SIG-M5 (cell line): ENCODE data around the gene CCL26.
"Not testable (repeated sequence)": the region's sequence is repeated elsewhere in the genome, so short reads cannot be mapped to it uniquely, and the experiment has no call there.

ENCODE experiments used
- DNase-seq: peaks from one replicate; lab custom pipeline; 2025; lab: John Stamatoyannopoulos, UW

CCL26 gene

GRCh38 chr7:75792567-75792966 is 20.6 kb upstream of the CCL26 start:
- DNase-seq: not testable (repeated sequence)

GRCh38 chr7:75789361-75789924 is 17.4 kb upstream of the CCL26 start:
- DNase-seq: no peak

GRCh38 chr7:75788154-75788847 is 16.3 kb upstream of the CCL26 start:
- not testable (repeated sequence) for DNase-seq

GRCh38 chr7:75783058-75783457 is 11.0 kb upstream of the CCL26 start:
- DNase-seq: not testable (repeated sequence)

GRCh38 chr7:75780647-75781273 is 8.7 kb upstream of the CCL26 start:
- not testable (repeated sequence) for DNase-seq

GRCh38 chr7:75779516-75779915 is 7.5 kb upstream of the CCL26 start:
- not testable (repeated sequence) for DNase-seq

- DNase-seq: not testable (repeated sequence)
Observed at GRCh38 chr7:75779035-75779434, 7.0 kb upstream of the CCL26 start.

GRCh38 chr7:75776295-75776971 is 4.4 kb upstream of the CCL26 start:
- DNase-seq: peak; percentile 17

GRCh38 chr7:75773958-75774357 is 1.9 kb upstream of the CCL26 start:
- not testable (repeated sequence) for DNase-seq

- no peak for DNase-seq
Observed at GRCh38 chr7:75771224-75771623, 787 bp downstream of the CCL26 start.

GRCh38 chr7:75762350-75762917 is 9.6 kb downstream of the CCL26 start:
- DNase-seq: peak; percentile 50

- DNase-seq: not testable (repeated sequence)
Observed at GRCh38 chr7:75761801-75762200, 10.2 kb downstream of the CCL26 start.

- no peak for DNase-seq
Observed at GRCh38 chr7:75758491-75758890, 13.5 kb downstream of the CCL26 start.

GRCh38 chr7:75757860-75758259 is 14.2 kb downstream of the CCL26 start:
- no peak for DNase-seq

- no peak for DNase-seq
Observed at GRCh38 chr7:75756991-75757676, 14.9 kb downstream of the CCL26 start.

GRCh38 chr7:75756206-75756990 is 15.6 kb downstream of the CCL26 start:
- no peak for DNase-seq

GRCh38 chr7:75743455-75743859 is 28.6 kb downstream of the CCL26 start:
- DNase-seq: no peak

- DNase-seq: no peak
Observed at GRCh38 chr7:75740846-75741497, 31.0 kb downstream of the CCL26 start.

- DNase-seq: no peak
Observed at GRCh38 chr7:75739796-75740672, 32.0 kb downstream of the CCL26 start.
